Stimulated activated naive B cell treated with anti-CD40 and anti-IgM and Interleukin-4, amounts not matched to agents 10 μg/mL and 1 μg/mL and 100 μg/mL, for 72 hours (primary cell): ENCODE results near the gene CLRN3.

Source experiments
- ATAC-seq, 2 donors: fragments of 150-1000 bp; cut with Tn5 transposase; replicated peaks; 2 replicates each; pipeline ENCODE4 v1.10.0; 2021; ENCODE audit warnings: moderate library complexity in 1 of 2
- DNase-seq: peaks from one replicate; pipeline ENCODE4 v3.0.0; 2021
- H3K27ac Mint-ChIP-seq: one replicate; pipeline ENCODE4 v1.8.0; 2022; ENCODE audit warnings: mild to moderate bottlenecking, mixed read lengths
- H3K27me3 Mint-ChIP-seq, 2 donors: one replicate each; pipeline ENCODE4 v1.8.0; 2022; ENCODE audit warnings: mixed read lengths in 2 of 2
- H3K36me3 Mint-ChIP-seq, 2 donors: one replicate each; pipeline ENCODE4 v1.8.0; 2022; ENCODE audit warnings: mixed read lengths in 2 of 2, mild to moderate bottlenecking in 1 of 2
- H3K4me1 Mint-ChIP-seq, 2 donors: one replicate each; pipeline ENCODE4 v1.8.0; 2022; ENCODE audit warnings: mixed read lengths in 2 of 2, mild to moderate bottlenecking in 1 of 2
- H3K4me3 Mint-ChIP-seq, 2 donors: one replicate each; pipeline ENCODE4 v1.8.0; 2022; ENCODE audit warnings: mild to moderate bottlenecking in 2 of 2, mixed read lengths in 2 of 2, moderate library complexity in 1 of 2
- H3K9me3 Mint-ChIP-seq, 2 donors: one replicate each; pipeline ENCODE4 v1.8.0; 2022; ENCODE audit warnings: mixed read lengths in 2 of 2, mild to moderate bottlenecking in 1 of 2

The CLRN3 gene

GRCh38 chr10:127922675-127923366 lies 30.1 kb upstream of the CLRN3 start:
- Mint-ChIP-seq H3K27me3 (peaks cover 0 to 5% of the 10 kb centered on the region in 2 donors), H3K36me3 (no peaks in the 10 kb centered on the region), H3K27ac (no peak overlapping the region), H3K4me1 (peaks cover 17 to 21% of the 10 kb centered on the region in 2 donors), H3K9me3 (no peaks in the 10 kb centered on the region), H3K4me3 (no peak overlapping the region)
- DNase-seq = no peak
- ATAC-seq = no peak

- no peaks in the 10 kb centered on the region for H3K9me3 Mint-ChIP-seq
- peaks cover 17 to 21% of the 10 kb centered on the region in 2 donors for H3K4me1 Mint-ChIP-seq
- DNase-seq (no peak), ATAC-seq (no peak)
- no peaks in the 10 kb centered on the region for H3K36me3 Mint-ChIP-seq
- H3K4me3 Mint-ChIP-seq = no peak overlapping the region
- no peak overlapping the region for H3K27ac Mint-ChIP-seq
- H3K27me3 Mint-ChIP-seq = peaks cover 0 to 5% of the 10 kb centered on the region in 2 donors
Measured at GRCh38 chr10:127922206-127922605, 29.5 kb upstream of the CLRN3 start.

GRCh38 chr10:127921753-127922145 lies 29.0 kb upstream of the CLRN3 start:
- Mint-ChIP-seq H3K27me3 (peaks cover 0 to 5% of the 10 kb centered on the region in 2 donors), H3K36me3 (peaks cover 0 to 3% of the 10 kb centered on the region in 2 donors), H3K27ac (no peak overlapping the region), H3K4me1 (peaks cover 17 to 21% of the 10 kb centered on the region in 2 donors), H3K9me3 (peaks cover 4% of the 10 kb centered on the region in 2 donors), H3K4me3 (no peak overlapping the region)
- DNase-seq (no peak), ATAC-seq (no peak)

GRCh38 chr10:127921075-127921752 lies 28.5 kb upstream of the CLRN3 start:
- ATAC-seq (no peak), DNase-seq (no peak)
- Mint-ChIP-seq H3K27me3 (peaks cover 0 to under 1% of the 10 kb centered on the region in 2 donors), H3K9me3 (peaks cover 7 to 8% of the 10 kb centered on the region in 2 donors), H3K36me3 (peaks cover 0 to 4% of the 10 kb centered on the region in 2 donors), H3K27ac (no peak overlapping the region), H3K4me3 (no peak overlapping the region), H3K4me1 (peaks cover 14 to 17% of the 10 kb centered on the region in 2 donors)

GRCh38 chr10:127920306-127921074 lies 27.7 kb upstream of the CLRN3 start:
- H3K4me3 Mint-ChIP-seq = no peak overlapping the region
- H3K27ac Mint-ChIP-seq = no peak overlapping the region
- DNase-seq = no peak
- peaks cover 14 to 17% of the 10 kb centered on the region in 2 donors for H3K4me1 Mint-ChIP-seq
- ATAC-seq = peak in 1 of 2 donors; percentile 70
- H3K36me3 Mint-ChIP-seq = peaks cover 0 to 4% of the 10 kb centered on the region in 2 donors
- no peaks in the 10 kb centered on the region for H3K27me3 Mint-ChIP-seq
- H3K9me3 Mint-ChIP-seq = peaks cover 9% of the 10 kb centered on the region in 2 donors

- DNase-seq (no peak), ATAC-seq (peak; percentile 52 to 53)
- H3K27ac Mint-ChIP-seq = no peak overlapping the region
- no peaks in the 10 kb centered on the region for H3K27me3 Mint-ChIP-seq
- no peak overlapping the region for H3K4me3 Mint-ChIP-seq
- peaks cover 9% of the 10 kb centered on the region in 2 donors for H3K9me3 Mint-ChIP-seq
- H3K4me1 Mint-ChIP-seq = peaks cover 14 to 17% of the 10 kb centered on the region in 2 donors
- peaks cover 0 to 4% of the 10 kb centered on the region in 2 donors for H3K36me3 Mint-ChIP-seq
Measured at GRCh38 chr10:127919418-127920271, 26.9 kb upstream of the CLRN3 start.

GRCh38 chr10:127918572-127918971 lies 25.8 kb upstream of the CLRN3 start:
- Mint-ChIP-seq H3K27ac (no peak overlapping the region), H3K9me3 (peaks cover 9% of the 10 kb centered on the region in 2 donors), H3K4me3 (no peak overlapping the region), H3K27me3 (no peaks in the 10 kb centered on the region), H3K36me3 (peaks cover 0 to 4% of the 10 kb centered on the region in 2 donors), H3K4me1 (peaks cover 14 to 17% of the 10 kb centered on the region in 2 donors)
- DNase-seq (no peak), ATAC-seq (no peak)

- Mint-ChIP-seq H3K36me3 (peaks cover 0 to 4% of the 10 kb centered on the region in 2 donors), H3K27ac (no peak overlapping the region), H3K4me1 (peaks cover 14 to 17% of the 10 kb centered on the region in 2 donors), H3K4me3 (no peak overlapping the region), H3K9me3 (peaks cover 9% of the 10 kb centered on the region in 2 donors), H3K27me3 (no peaks in the 10 kb centered on the region)
- DNase-seq (no peak), ATAC-seq (no peak)
Measured at GRCh38 chr10:127916826-127917225, 24.1 kb upstream of the CLRN3 start.

GRCh38 chr10:127915324-127915723 lies 22.6 kb upstream of the CLRN3 start:
- DNase-seq = no peak
- no peak overlapping the region for H3K27ac Mint-ChIP-seq
- peaks cover 11 to 12% of the 10 kb centered on the region in 2 donors for H3K4me1 Mint-ChIP-seq
- peaks cover 1 to 2% of the 10 kb centered on the region in 2 donors for H3K27me3 Mint-ChIP-seq
- ATAC-seq = no peak
- peaks cover 9% of the 10 kb centered on the region in 2 donors for H3K9me3 Mint-ChIP-seq
- peaks cover 0 to 4% of the 10 kb centered on the region in 2 donors for H3K36me3 Mint-ChIP-seq
- H3K4me3 Mint-ChIP-seq = no peak overlapping the region

GRCh38 chr10:127913368-127913759 lies 20.6 kb upstream of the CLRN3 start:
- ATAC-seq = no peak
- Mint-ChIP-seq H3K4me1 (no peaks in the 10 kb centered on the region), H3K27ac (no peak overlapping the region), H3K9me3 (peaks cover 9% of the 10 kb centered on the region in 2 donors), H3K36me3 (peaks cover 0 to 4% of the 10 kb centered on the region in 2 donors), H3K27me3 (peaks cover 16% of the 10 kb centered on the region in 2 donors), H3K4me3 (no peak overlapping the region)
- DNase-seq = no peak

- no peak for ATAC-seq
- no peak overlapping the region for H3K4me3 Mint-ChIP-seq
- no peak for DNase-seq
Measured at GRCh38 chr10:127912607-127913367, 20.0 kb upstream of the CLRN3 start.

GRCh38 chr10:127911867-127912257 lies 19.1 kb upstream of the CLRN3 start:
- Mint-ChIP-seq H3K36me3 (peaks cover 0 to 2% of the 10 kb centered on the region in 2 donors), H3K27ac (no peak overlapping the region), H3K4me1 (peaks cover 0 to under 1% of the 10 kb centered on the region in 2 donors), H3K4me3 (no peak overlapping the region), H3K27me3 (peaks cover 22% of the 10 kb centered on the region in 2 donors), H3K9me3 (peaks cover 7% of the 10 kb centered on the region in 2 donors)
- no peak for DNase-seq
- no peak for ATAC-seq

More at GRCh38 chr10:127912607-127913367, 20.0 kb upstream of the CLRN3 start:
- H3K27ac Mint-ChIP-seq = no peak overlapping the region
- no peaks in the 10 kb centered on the region for H3K4me1 Mint-ChIP-seq
- peaks cover 21 to 22% of the 10 kb centered on the region in 2 donors for H3K27me3 Mint-ChIP-seq
- H3K36me3 Mint-ChIP-seq = peaks cover 0 to 4% of the 10 kb centered on the region in 2 donors
- peaks cover 9% of the 10 kb centered on the region in 2 donors for H3K9me3 Mint-ChIP-seq
